CD14-positive monocyte (primary cell): ENCODE data around the gene SLC34A3. TPM values are rescaled to one million over a fixed set of nuclear protein-coding genes. Genes with fewer than 3 reads are reported as not detected.
"Not testable (repeated sequence)": the region's sequence is repeated elsewhere in the genome, so short reads cannot be mapped to it uniquely, and the experiment has no call there.

Source experiments
- DNase-seq, 3 donors: peaks; one replicate each; pipeline ENCODE4 v3.0.0-alpha.2; 2011 to 2022
- H2AFZ ChIP-seq: 2 replicates; pipeline ENCODE4 v1.6.0; 2012; ENCODE audit warnings: mild to moderate bottlenecking, low read depth, low read length, inconsistent platforms; ENCODE audit not compliant: insufficient read depth, poor library complexity, severe bottlenecking
- H3K27ac ChIP-seq, 2 donors: 1 replicate in 1 of 2; 2 replicates in 1 of 2; pipeline ENCODE4 v1.5.1; 2012 to 2013; ENCODE audit warnings: low read length in 2 of 2, control low read depth in 1 of 2, inconsistent platforms in 1 of 2, low read depth in 1 of 2, mild to moderate bottlenecking in 1 of 2
- H3K27me3 ChIP-seq, 2 donors: one replicate each; pipeline versions ENCODE4 v1.6.0 to v1.6.1; 2011 to 2013; ENCODE audit warnings: low read length in 2 of 2; ENCODE audit not compliant: control insufficient read depth in 2 of 2, insufficient read depth in 2 of 2
- H3K36me3 ChIP-seq, 2 donors: replicated peaks in 1 of 2; 1 replicate in 1 of 2; 2 replicates in 1 of 2; pipeline versions ENCODE4 v1.5.1 to v1.6.1; 2012 to 2013; ENCODE audit warnings: low read length in 2 of 2, control low read depth in 1 of 2, inconsistent platforms in 1 of 2, mild to moderate bottlenecking in 1 of 2; ENCODE audit not compliant: insufficient read depth in 2 of 2, control insufficient read depth in 1 of 2
- H3K4me1 ChIP-seq, 2 donors: 1 replicate in 1 of 2; 2 replicates in 1 of 2; pipeline versions ENCODE4 v1.5.1 to v1.6.1; 2012 to 2013; ENCODE audit warnings: low read length in 2 of 2, control low read depth in 1 of 2, inconsistent platforms in 1 of 2, mild to moderate bottlenecking in 1 of 2, moderate library complexity in 1 of 2; ENCODE audit not compliant: insufficient read depth in 2 of 2, control insufficient read depth in 1 of 2
- H3K4me2 ChIP-seq: replicated peaks from 2 replicates; pipeline ENCODE3; 2012; ENCODE audit warnings: low read length, moderate library complexity, mild to moderate bottlenecking; ENCODE audit not compliant: poor library complexity, severe bottlenecking; ENCODE audit errors: extremely low read depth
- H3K4me3 ChIP-seq, 3 experiments: fragments of 200-600 bp in 1 of 3; sonication (generic) in 1 of 3; replicated peaks in 1 of 3; 1 replicate in 2 of 3; 2 replicates in 1 of 3; pipeline ENCODE4 v1.5.1; 2011 to 2013; ENCODE audit warnings: low read length in 3 of 3, mild to moderate bottlenecking in 3 of 3, control low read depth in 2 of 3, low read depth in 2 of 3, inconsistent platforms in 1 of 3, moderate library complexity in 1 of 3
- H3K79me2 ChIP-seq: 2 replicates; pipeline ENCODE4 v1.6.0; 2012; ENCODE audit warnings: mild to moderate bottlenecking, control low read depth, inconsistent platforms, low read length, moderate library complexity; ENCODE audit not compliant: insufficient read depth
- H3K9ac ChIP-seq: 2 replicates; pipeline ENCODE4 v1.6.0; 2017; ENCODE audit warnings: low read length, mild to moderate bottlenecking; ENCODE audit not compliant: insufficient read depth, poor library complexity, severe bottlenecking
- H3K9me3 ChIP-seq, 2 donors: replicated peaks in 1 of 2; 1 replicate in 1 of 2; 2 replicates in 1 of 2; pipeline versions ENCODE4 v1.5.1 to v1.6.1; 2012 to 2013; ENCODE audit warnings: low read length in 2 of 2, control low read depth in 1 of 2; ENCODE audit not compliant: control insufficient read depth in 1 of 2, insufficient read depth in 1 of 2
- H4K20me1 ChIP-seq: 2 replicates; pipeline ENCODE4 v1.6.0; 2012; ENCODE audit warnings: mild to moderate bottlenecking, low read length, control low read depth, moderate library complexity; ENCODE audit not compliant: insufficient read depth
- H3K27ac Mint-ChIP-seq, 7 donors: one replicate each; pipeline ENCODE4 v1.8.0; 2020; ENCODE audit warnings: mild to moderate bottlenecking in 7 of 7, mixed read lengths in 7 of 7, moderate library complexity in 6 of 7, inconsistent platforms in 2 of 7
- H3K27me3 Mint-ChIP-seq, 3 donors: one replicate each; pipeline ENCODE4 v1.8.0; 2021 to 2022; ENCODE audit warnings: low read depth in 3 of 3, mild to moderate bottlenecking in 3 of 3, mixed read lengths in 3 of 3, moderate library complexity in 3 of 3, inconsistent platforms in 1 of 3
- H3K36me3 Mint-ChIP-seq, 2 donors: one replicate each; pipeline ENCODE4 v1.8.0; 2020; ENCODE audit warnings: mixed read lengths in 2 of 2, inconsistent platforms in 1 of 2, mild to moderate bottlenecking in 1 of 2
- H3K4me1 Mint-ChIP-seq: one replicate; pipeline ENCODE4 v1.8.0; 2020; ENCODE audit warnings: mild to moderate bottlenecking, mixed read lengths
- H3K4me3 Mint-ChIP-seq, 2 donors: one replicate each; pipeline ENCODE4 v1.8.0; 2020; ENCODE audit warnings: mild to moderate bottlenecking in 2 of 2, mixed read lengths in 2 of 2, moderate library complexity in 1 of 2
- H3K9me3 Mint-ChIP-seq, 7 donors: one replicate each; pipeline ENCODE4 v1.8.0; 2020 to 2022; ENCODE audit warnings: mixed read lengths in 7 of 7, mild to moderate bottlenecking in 6 of 7, moderate library complexity in 6 of 7, inconsistent platforms in 2 of 7
- CTCF ChIP-seq: fragments of 200-600 bp; IDR thresholded peaks from one replicate; pipeline ENCODE4 v1.8.0; 2022; ENCODE audit warnings: antibody characterized with exemption, mild to moderate bottlenecking
- WGBS: methylation state at CpG from one replicate; pipeline ENCODE4 v1.1.5; 2013; ENCODE audit warnings: missing lambda C conversion rate; ENCODE audit not compliant: insufficient coverage; 5-methylcytosine and 5-hydroxymethylcytosine counted together
- intact Hi-C, 2 donors: fragments of 100-400 bp; cut with micrococcal nuclease; formaldehyde crosslinking; loops; one replicate each; pipeline versions ENCODE4 v1.15.0 to v1.15.1; 2023
- polyA plus RNA-seq, 3 donors: library from polyadenylated mRNA; depleted of rRNA in 1 of 3; unstranded in 2 of 3; stranded (reverse) in 1 of 3; fragments of 300-500 nt in 2 of 3; fragments of >200 nt in 1 of 3; fragmentation: Illumina TruSeq in 2 of 3; gene quantifications; 1 replicate in 2 of 3; 2 replicates in 1 of 3; pipeline ENCODE4 v1.2.3, GENCODE V29; 2012 to 2021

SLC34A3 gene
- polyA plus RNA-seq, 3 donors, result not detected

DNA sequence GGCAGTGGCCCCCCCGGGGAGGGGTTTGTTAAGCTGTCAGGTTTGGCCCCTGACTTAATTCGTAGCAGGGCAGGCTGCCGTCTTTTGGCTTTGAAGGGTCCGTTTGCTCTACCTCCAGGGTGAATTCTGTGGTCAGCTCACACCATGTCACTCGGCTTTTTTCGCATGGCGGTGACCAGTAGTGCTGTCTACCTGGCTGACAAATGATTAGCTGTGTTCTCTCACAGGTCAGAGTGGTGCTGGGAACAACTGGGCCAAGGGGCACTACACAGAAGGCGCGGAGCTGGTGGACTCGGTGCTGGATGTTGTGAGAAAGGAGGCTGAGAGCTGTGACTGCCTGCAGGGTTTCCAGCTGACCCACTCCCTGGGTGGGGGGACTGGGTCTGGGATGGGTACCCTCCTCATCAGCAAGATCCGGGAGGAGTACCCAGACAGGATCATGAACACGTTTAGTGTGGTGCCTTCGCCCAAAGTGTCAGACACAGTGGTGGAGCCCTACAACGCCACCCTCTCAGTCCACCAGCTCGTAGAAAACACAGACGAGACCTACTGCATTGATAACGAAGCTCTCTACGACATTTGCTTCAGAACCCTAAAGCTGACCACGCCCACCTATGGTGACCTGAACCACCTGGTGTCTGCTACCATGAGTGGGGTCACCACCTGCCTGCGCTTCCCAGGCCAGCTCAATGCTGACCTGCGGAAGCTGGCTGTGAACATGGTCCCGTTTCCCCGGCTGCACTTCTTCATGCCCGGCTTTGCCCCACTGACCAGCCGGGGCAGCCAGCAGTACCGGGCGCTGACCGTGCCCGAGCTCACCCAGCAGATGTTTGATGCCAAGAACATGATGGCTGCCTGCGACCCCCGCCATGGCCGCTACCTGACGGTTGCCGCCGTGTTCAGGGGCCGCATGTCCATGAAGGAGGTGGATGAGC, 11.8 kb downstream of the SLC34A3 start:
- Histone ChIP-seq H3K9me3 (no peaks in the 10 kb centered on the region), H3K79me2 (peaks cover 34% of the 10 kb centered on the region), H3K4me1 (peaks cover 35 to 47% of the 10 kb centered on the region in 2 donors), H3K27ac (peak overlapping the region; percentile 65 to 94), H3K9ac (peak overlapping the region; percentile 91), H4K20me1 (peaks cover 33% of the 10 kb centered on the region), H3K36me3 (peaks cover 18 to 19% of the 10 kb centered on the region in 2 donors), H3K4me2 (peak overlapping the region; percentile 97), H2AFZ (no peak overlapping the region), H3K27me3 (no peaks in the 10 kb centered on the region), H3K4me3 (peak overlapping the region; percentile 82 to 94 (median 90))
- intact Hi-C loops, result loop anchor here in 1 of 2 donors (5.0 kb wide), 1 partner anchor 40 kb away; the partner anchor contains the start of gene TPRN
- H3K4me3 Mint-ChIP-seq, result peak overlapping the region; percentile 80 to 84
- H3K36me3 Mint-ChIP-seq, result peaks cover 15 to 18% of the 10 kb centered on the region in 2 donors
- DNase-seq, result no peak
- WGBS, result 92% methylated on average over 34 of the region's 36 CpGs
- peaks cover 2 to 4% (median 3%) of the 10 kb centered on the region in 3 donors for H3K27me3 Mint-ChIP-seq
- no peak for TF ChIP-seq CTCF
- peak overlapping the region; percentile 66 to 93 (median 82) for H3K27ac Mint-ChIP-seq
- peaks cover 38% of the 10 kb centered on the region for H3K4me1 Mint-ChIP-seq
- peaks cover 0 to 3% (median 0%) of the 10 kb centered on the region in 7 donors for H3K9me3 Mint-ChIP-seq

DNA sequence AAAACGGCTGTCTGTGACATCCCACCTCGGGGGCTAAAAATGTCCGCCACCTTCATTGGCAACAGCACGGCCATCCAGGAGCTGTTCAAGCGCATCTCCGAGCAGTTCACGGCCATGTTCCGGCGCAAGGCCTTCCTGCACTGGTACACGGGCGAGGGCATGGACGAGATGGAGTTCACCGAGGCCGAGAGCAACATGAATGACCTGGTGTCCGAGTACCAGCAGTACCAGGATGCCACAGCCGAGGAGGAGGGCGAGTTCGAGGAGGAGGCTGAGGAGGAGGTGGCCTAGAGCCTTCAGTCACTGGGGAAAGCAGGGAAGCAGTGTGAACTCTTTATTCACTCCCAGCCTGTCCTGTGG, 12.5 kb downstream of the SLC34A3 start:
- Mint-ChIP-seq H3K4me1 (peaks cover 38% of the 10 kb centered on the region), H3K36me3 (peaks cover 15 to 18% of the 10 kb centered on the region in 2 donors), H3K27ac (peak overlapping the region in 3 of 7 donors; percentile 9 to 82 (median 76))
- not testable (repeated sequence) for H3K27ac ChIP-seq, H2AFZ ChIP-seq, H3K9me3 Mint-ChIP-seq, H3K27me3 ChIP-seq, H3K9me3 ChIP-seq, H3K4me3 Mint-ChIP-seq, DNase-seq, H3K4me2 ChIP-seq, H3K4me3 ChIP-seq, H3K9ac ChIP-seq, H3K27me3 Mint-ChIP-seq
- Histone ChIP-seq H3K4me1 (peaks cover 33 to 46% of the 10 kb centered on the region in 2 donors), H4K20me1 (peaks cover 33% of the 10 kb centered on the region), H3K36me3 (peaks cover 18 to 19% of the 10 kb centered on the region in 2 donors), H3K79me2 (peaks cover 31% of the 10 kb centered on the region)
- 100% methylated on average over 4 of the region's 18 CpGs for WGBS
- intact Hi-C loops, result loop anchor here in 1 of 2 donors (5.0 kb wide), 1 partner anchor 41 kb away; the partner anchor contains the start of gene TPRN
